CD1c-positive myeloid dendritic cell (primary cell): ENCODE results near the gene PAK1.
"Not testable (repeated sequence)": the region's sequence is repeated elsewhere in the genome, so short reads cannot be mapped to it uniquely, and the experiment has no call there.

ENCODE experiments used
- DNase-seq: peaks from one replicate; pipeline ENCODE4 v3.0.0-alpha.2; 2016; ENCODE audit errors: extremely low spot score

The PAK1 gene

DNA sequence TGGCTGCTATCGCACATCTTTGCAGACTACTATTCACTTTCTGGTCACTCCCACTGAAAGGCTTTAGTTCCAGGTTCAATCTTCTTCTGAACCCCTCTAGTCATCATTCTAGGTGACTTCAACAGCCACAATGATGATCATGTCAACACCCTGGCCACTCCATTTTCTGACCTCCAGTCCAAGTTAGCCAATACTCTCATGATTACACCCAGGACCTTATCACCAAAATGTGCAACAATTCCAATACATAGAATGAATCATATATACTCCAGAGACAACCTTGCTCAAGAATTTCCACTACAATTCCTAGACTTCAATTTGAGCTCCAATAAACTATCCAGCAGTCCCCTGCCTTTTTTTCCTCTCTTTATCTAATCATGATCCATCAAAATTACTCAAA, 70.7 kb downstream of the PAK1 start:
- no peak for DNase-seq

DNA sequence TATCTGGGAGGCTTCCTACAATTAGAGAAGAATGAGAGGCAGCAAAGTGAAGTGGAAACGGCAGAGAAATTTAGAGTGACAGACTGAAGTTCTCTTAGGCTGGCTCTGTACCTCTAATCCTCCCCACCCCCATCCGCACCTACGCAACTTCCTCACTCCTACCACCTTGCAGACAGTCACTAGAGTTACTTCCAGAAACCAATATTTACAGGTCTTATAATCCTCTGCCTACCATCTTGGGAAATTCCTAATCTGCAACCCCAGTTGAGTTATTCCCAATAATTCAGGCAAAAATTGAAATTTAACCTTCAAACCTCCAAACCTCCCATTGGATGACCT, 71.7 kb downstream of the PAK1 start:
- no peak for DNase-seq

DNA sequence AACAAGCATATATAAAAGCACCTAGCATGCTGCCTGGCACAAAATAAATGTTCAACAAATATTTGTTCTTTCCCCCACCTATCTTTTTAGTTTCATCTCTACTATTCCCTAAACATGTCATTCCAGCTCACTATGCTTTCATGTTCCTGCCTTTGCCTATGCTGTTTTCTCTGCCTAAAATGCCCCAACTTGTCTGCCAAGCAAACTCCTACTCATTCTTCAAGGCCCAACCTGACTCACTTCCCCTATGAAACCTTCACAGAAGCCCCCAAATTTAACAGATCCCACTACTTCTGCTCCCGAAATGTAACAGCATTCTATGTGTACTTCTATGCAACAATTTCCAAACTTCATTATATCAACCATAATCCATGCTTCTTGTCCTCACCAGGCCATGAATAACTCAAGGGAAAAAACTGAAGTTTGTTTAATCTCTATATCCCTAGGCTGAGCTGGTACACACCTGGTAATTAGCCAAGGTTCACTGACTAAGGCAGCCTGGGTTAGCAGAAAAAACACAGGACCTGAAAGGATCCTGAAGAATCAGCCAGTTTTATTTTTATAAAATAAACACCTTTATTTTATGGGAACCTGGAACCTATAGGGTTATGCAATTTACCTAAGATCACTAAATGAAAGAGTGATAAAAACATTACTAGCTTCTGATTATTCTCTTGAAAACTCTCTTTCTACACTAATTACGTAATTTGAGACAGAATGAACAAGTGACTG, 72.2 kb downstream of the PAK1 start:
- no peak for DNase-seq

DNA sequence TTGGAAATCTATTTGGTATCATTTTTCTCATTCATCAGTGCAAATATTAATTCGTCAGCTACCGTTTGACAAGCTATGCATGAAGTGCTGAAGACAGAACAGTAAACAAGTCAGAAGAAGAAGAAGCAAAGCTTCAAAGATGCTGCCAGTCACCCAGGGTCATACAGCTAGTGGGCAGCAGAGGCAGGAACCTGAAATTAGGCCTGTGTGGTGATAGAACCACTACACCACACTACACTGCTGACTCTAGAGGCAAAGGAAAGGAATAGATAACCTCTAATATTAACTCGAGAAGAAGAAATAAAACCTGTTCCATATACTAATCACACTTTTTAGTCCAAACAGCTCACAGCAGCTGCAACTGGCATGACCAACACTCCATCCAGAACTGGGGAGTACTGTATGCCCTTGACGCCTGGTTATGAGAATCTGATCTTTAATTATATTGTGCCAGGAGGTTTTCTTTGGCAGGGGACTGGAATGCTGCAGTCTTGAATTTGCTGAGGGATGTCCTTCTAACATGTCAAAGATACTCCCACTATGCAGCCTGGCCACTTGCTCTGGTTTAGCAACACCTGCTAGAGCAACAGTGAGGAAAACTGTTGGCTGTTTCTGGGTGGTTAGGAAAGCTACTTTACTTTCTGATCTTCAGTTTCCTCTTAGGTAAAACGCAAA, 73.0 kb downstream of the PAK1 start:
- DNase-seq = no peak

DNA sequence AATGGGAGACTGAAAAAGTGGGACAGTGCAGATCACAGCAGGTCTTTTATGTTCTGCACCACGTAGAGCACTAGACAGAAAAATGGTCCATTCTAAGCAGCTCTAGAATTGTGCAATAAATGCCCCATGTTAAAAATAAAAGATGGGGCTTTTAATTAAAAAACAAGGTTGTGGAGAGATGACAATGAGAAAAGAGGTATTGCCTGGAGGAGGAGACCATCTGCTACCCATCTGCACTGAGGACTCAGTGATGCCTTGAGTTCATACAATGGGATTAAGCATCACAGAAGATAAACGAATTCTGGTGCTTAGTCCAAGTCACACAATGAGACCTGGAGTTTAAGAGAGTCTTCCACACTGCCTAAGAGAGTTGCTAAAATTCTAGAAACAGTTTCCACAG, 73.6 kb downstream of the PAK1 start:
- no peak for DNase-seq

DNA sequence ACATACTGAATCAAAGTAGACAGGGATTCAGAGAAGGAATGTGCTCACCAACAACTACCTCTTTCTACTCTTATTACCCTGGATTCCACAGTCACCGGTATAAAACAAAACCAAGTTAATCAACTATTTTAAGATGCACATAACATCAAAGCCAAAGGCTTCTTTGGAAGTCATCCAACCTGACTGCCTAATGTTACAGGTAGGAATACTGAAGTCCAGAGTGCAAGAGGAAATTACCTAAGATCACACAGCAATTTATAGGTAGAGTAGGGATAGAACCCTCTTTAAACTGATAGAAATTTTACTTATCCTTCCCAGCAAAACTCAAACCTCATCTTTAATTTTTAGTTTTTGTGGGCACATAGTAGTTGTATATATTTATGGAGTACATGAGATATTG, 76.3 kb downstream of the PAK1 start:
- DNase-seq = no peak

DNA sequence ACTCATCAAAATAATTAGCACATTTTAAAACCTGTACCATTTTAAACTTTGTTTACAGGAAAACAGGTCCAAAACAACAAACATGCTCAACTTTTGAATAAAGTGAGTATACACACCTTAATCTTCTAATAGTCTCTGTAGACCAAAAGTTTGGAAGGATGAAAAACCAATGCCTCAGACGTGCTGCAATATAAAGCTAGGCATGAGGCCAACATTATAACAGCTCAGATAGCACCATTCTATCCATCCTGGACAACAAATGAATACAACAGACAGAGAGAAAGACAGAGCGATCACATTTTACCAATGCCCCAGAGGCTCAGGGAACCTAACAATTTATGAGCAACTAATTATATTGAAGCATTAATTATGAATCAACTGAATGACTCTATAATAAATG, 77.0 kb downstream of the PAK1 start:
- no peak for DNase-seq

DNA sequence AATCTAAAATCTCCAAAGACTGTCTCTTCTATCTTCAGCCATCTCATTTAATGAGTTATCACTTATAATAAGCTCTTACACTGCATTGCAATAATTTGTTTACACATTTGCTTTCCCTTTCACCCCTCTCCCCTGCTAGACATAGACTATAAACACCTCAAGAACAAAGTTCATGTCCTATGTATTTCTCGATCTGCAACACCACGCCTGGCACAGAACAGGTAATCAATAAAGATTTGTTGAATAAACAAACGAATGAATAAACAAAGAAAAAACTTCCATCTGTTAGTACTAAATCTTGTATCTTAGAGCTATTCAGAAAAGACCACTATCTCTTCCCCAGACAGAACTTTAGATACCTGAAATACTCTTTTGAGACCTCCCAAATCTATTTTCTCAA, 77.6 kb downstream of the PAK1 start:
- DNase-seq = no peak

DNA sequence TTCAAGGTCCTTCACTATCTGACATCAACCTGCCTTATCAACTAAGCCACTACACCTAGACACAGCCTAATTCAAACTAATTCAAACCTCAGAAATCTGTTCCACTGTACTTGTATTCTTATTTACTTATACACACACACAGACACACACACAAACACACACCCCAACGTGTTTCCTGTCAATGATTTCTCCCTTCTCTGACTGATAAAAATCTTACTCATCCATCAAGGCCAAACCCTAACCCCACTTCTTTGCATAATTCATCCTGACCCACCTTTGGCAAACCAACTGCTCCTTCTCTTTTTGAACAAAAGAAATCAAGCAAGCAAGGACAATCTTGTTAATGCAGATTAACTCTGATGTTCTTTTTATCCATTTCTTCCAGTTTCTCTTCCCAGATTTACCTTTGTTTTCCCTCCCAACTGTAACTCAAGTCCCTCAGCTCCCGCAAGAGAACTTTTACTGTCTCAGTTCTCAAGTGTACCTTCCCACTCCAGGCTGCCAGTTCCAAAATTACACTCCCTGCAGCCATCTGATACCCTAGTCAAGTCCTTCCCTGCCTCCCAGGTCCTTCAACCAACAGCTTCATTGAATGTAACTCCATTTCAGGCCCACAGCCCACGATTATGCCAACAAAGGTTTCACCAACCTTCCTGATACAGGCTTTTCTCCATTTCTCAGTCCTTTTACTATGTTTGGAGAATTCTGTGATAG, 78.3 kb downstream of the PAK1 start:
- DNase-seq = no peak

DNA sequence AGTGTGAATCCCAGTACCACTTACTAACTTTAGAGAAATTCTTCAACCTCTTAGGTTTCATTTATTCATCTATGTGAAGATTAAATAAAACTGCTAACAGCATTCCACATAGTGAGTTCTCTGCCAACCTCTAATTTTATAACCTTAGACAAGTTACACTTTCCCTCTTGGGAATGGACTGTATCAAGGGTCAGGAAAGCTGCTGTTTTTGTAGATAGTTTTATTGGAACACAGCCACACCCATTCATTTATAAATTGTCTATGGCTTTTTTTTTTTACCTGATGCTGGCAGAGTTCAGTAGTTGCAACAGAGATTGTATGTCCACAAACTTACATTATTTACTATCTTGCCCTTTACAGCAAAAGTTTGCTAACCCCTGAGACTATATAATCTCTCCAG, 81.1 kb downstream of the PAK1 start:
- DNase-seq = no peak

DNA sequence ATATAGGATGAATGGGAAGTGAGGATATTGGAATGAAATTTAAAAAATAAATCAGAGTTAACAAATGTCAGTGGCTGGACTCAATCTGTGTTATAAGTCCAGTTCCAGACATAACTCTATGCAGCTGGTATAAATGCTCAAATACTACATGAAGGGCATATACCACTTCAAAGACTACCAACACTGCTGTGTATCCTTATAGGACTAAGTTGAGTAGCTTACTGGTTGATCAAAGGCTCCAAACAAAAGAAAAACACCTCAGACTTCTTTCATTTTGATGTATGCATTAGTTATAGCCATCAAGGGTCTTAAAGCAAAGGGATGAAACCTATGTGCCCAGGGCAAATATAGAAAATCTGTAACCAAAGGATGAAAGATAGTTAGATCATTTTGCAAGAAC, 86.2 kb downstream of the PAK1 start:
- DNase-seq = no peak

DNA sequence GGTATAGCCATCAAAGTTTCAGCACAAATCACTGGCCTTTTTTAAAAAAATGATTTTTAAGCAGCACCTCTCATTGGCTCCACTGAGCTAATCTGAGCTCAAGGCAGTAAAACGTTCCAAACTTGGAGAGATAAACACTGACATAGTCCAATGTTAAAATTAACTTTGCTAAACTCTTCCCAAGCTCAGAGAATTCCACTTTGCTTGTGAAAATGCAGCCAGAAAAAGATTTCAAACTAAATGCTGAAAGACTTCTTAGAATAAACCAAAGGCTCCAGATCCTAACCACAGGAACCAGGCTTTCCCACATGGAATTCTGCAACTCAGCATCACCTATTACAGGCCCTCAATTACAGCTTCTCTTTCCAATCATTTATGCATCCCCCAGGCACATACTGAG, 87.7 kb downstream of the PAK1 start:
- no peak for DNase-seq

DNA sequence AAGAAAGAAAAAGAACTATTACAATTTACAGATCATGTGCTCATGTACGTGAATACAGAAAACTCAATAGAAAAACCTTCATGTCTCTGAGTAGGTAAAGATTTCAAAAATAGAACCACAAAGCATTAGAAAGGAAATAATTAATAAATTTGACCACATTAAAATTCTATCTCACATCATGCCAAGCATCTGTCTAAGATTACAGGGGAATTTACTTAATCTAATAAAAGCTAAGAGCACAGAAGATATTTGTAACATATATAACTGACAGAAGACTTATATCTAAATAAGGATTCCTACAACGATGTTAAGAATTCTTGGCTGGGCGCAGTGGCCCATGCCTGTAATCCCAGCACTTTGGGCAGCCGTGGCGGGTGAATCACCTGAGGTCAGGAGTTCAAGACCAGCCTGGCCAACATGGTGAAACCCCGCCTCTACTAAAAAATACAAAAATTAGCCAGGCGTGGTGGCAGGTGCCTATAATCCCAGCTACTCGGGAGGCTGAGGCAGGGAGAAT, 88.6 kb downstream of the PAK1 start:
- DNase-seq = not testable (repeated sequence)

DNA sequence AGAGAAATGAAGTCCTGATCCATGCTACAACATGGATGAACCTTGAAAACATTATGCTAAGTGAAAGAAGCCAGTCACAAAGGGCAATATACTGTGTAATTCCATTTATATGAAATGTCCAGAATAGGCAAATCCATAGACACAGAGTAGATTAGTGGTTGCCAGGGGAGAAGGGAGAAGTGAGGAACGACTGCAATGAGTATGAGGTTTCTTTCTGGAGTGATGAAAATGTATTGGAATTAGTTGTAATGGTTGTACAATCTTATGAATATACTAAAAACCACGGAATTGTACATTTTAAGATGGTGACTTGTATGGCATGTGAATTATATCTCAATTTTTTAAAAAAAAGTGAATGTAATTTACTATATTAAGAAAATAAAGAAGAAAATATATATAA, 89.3 kb downstream of the PAK1 start:
- DNase-seq = no peak

DNA sequence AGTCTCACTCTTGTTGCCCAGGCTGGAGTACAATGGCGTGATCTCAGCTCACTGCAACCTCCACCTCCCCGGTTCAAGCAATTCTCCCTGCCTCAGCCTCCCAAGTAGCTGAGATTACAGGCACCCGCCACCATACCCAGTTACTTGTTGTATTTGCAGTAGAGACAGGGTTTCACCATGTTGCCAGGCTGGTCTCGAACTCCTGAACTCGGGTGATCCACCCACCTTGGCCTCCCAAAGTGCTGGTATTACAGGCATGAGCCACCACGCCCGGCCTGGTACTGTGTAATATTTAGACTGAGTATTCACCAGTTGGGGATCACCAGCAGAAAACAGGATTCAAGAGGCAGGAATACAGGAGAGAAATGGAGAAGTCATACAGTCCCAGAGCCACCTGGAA, 90.5 kb downstream of the PAK1 start:
- not testable (repeated sequence) for DNase-seq

DNA sequence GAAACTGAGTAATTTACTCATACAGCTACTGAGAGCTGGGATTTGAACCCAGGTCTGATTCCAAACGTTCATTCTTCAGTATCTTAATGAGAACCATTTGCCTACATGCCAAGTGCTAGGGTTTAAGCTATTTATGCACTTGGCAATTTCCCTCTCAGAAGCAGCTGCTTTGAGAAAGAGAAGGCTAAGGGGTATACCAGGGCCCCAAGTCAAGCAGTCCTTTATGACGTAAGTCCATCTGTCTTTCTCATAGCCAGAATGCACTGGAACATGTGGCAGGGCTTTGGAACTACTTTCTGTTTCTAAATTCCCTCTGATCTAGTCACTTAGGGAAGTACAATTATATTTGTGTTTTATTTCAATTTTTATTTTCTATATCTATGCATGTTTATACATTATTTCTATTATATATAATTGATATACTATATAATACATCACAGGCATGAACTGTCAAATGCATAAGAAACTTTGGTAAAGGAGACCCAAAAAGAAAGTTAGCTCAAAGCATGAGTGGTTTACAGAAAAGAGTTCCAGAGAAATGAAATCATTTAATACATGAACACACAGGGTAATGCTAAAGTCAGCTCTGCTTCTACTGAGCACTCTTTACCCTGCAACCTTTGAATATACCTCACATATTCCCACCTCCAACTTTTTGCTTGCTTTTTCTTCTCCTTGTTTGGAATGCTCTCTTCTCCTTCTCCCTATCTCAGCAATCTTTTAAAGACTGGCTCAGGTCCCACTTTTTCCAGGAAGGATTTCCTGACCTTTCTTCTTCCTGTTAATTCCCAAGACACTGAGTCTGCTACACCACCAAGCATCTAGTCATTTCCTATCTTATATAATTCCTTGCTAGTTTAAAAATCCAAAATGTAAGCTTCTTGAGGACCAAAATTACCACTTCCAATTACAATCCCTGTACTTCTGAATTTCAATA, 91.9 kb downstream of the PAK1 start:
- DNase-seq = no peak

DNA sequence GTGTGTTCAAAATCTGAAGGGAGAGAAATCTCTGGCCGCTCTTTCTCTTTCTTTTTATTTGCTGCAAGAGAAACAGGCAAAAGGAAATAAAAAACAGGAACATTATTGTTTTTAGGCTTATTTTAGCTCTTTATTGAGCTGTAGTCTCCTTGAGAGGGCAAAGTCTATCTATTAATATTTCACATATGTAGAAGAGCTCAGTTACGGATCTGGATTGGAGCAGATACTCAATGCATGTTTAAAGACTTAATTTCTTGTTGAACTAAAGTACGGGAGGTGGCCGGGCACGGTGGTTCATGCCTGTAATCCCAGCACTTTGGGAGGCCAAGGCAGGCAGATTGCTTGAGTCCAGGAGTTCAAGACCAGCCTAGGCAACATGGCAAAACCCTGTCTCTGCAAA, 94.0 kb downstream of the PAK1 start:
- no peak for DNase-seq

DNA sequence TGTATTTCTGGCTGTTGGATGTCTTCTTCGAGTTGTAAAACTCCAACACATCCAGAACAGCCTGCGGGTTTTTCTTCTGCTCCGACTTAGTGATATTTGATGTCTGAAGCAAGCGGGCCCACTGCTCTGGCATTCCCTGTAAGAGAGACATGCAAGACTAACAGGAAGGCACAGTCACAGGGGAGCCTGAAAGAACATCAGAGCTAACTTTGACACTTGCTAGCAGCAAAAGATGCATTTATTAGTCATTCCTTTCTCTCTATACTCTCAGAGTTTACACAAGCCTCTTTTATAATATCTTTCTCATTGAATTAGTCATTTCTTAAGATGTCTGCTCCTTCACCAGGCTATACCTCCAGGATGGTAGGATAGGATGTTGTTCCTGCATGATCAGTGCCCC, 94.6 kb downstream of the PAK1 start:
- no peak for DNase-seq

DNA sequence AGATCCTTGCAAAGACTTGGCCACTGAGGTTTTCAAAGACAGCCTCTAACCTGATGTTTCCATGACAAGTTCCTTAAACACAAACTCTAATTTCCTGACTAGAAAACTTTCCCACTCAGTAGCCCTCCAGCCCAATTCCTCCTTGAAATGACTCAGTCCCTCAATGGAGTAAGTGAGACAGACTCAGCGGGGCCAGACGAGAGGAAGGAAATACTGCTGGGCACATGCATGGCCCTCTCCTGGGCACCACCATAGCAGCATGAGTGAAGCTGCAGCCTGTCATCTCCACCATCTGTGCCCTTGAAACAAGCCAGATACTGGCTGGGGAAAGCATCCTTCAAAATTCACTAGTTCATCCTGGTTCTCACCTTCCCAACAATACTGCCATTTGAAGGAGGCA, 96.2 kb downstream of the PAK1 start:
- peak; percentile 17 for DNase-seq

DNA sequence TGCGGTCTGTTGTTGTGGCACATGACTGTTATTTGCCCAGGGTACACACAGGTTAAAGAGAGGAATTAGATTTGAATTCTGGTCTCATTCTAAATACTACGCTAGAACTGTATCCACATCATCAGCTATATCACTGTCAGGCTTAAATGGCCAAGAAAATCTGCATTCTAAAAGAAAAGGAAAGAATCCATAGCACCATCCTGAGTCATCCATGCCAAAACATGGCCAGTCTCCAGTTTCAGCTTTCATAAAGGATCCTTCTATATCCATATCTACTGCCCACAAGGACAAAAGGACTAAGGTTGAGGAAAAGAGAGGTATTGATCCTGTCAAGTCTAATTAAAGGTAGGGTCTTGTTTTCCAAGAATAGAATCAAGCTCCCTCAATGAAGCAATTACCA, 98.8 kb downstream of the PAK1 start:
- no peak for DNase-seq

DNA sequence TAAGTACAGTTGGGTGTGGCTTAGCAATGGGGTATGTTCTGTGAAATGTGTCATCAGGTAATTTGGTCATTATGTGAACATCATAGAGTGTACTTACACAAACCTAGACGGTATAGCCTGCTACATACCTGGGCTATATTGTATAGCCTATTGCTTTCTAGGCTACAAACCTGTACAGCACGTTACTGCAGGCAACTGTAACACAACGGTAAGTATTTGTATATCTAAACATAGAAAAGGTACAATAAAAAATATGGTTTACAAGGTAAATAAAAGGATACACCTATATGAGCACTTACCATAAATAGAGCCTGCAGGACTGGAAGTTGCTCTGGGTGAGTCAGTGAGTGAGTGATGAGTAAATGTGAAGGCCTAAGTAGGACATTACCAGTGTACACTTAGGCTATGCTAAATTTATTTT, 99.3 kb downstream of the PAK1 start:
- no peak for DNase-seq

DNA sequence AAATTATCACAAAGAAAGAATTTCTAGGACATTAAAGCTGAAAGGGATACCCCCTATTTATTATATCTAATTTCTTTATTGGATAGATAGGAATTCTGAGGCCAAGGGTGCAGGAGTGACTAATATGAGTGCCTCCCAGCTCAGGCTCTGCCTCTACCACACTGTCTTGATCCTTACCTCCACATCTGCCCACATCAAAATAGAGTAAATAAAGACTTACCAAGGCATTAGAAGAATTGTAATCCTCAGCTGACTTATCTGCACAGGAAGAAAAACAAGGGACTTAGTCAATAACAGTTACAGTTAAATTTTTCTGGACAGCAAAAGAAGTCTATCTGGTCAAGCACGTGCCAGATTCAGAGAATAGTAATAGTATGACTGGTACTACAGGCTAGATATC, 99.8 kb downstream of the PAK1 start:
- no peak for DNase-seq
